ENCODE measurements around the gene NSMF. TPM values are rescaled to one million over a fixed set of nuclear protein-coding genes. Genes with fewer than 3 reads are reported as not detected.

Gene NSMF
- total RNA-seq, 2 donors from 2014 or later = 65.4 to 65.9 TPM

- Histone ChIP-seq H3K9me3 (no peaks in the 10 kb centered on the region), H3K27ac (no peak overlapping the region), H3K27me3 (no peaks in the 10 kb centered on the region), H3K36me3 (replicated peaks in 1 of 2; ENCODE audit: insufficient read depth in 1 of 2, low read depth in 2 of 2) (no peaks in the 10 kb centered on the region), H3K4me1 (no peaks in the 10 kb centered on the region), H3K4me3 (no peak overlapping the region)
- intact Hi-C loops (cut with DNase I) = no loop called here
- TF ChIP-seq POLR2A (IDR thresholded peaks at IDR 0.05) (no peak), CTCF (IDR thresholded peaks at IDR 0.05) (no peak)
- ATAC-seq (no peak), DNase-seq (no peak)
- 86 to 90% methylated on average over 7 of the region's 7 CpGs for WGBS, 2 donors
Observed at GRCh38 chr9:137504432-137504777, 45.3 kb upstream of the NSMF start.

DNA sequence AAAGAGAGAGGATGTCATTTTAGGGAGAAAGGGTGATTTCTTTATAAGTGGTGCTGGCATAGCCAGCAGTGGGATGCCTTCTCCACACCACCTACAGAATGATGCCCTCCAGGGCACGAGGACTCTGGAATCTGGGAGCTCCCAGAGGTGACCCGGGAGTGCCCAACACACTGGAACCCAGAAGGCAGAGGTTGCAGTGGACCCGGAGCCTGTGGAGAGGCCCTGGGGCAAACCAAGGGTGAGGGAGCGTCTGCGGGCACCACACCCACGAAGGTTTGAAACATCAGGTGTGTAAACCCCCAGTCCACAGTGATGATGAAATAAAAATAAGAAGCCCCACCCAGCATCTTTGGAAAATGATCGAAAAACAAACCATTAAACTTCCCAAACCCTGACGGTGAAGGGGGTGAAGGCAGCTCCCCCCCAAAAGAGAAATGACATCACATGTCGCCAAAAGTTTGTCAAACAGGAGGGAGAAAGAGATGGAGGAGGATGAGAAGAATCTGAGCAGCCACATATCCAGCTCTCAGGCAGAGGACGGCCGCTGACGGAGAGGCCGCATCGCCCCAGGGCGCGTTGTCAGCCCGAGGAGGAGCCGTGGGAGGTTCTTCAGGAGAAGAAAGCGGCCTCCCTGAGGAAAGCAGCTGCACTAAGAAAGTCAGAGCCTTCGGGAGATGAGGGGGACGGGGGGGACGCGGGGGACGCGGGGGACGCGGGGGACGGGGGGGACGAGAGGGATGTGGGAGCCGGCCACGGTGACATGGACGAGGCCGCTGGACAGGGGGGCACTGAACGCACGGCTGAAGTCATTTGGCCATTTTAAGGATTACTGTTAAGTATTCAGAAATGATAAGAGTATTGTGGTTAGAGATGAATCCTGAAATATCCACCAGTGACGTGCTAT is 43.1 kb upstream of the NSMF start:
- 91% methylated on average over 33 to 34 of the region's 36 CpGs for WGBS, 2 donors
- H3K9me3 ChIP-seq = no peaks in the 10 kb centered on the region
- ATAC-seq = no peak
- TF ChIP-seq POLR2A (IDR thresholded peaks at IDR 0.05) = no peak
- no peak for TF ChIP-seq CTCF (IDR thresholded peaks at IDR 0.05)
- H3K4me3 ChIP-seq = no peak overlapping the region
- no peaks in the 10 kb centered on the region for H3K4me1 ChIP-seq
- no peaks in the 10 kb centered on the region for H3K27me3 ChIP-seq
- H3K36me3 ChIP-seq (replicated peaks in 1 of 2; ENCODE audit: insufficient read depth in 1 of 2, low read depth in 2 of 2) = peaks cover 0 to 2% of the 10 kb centered on the region in 2 donors
- no peak for DNase-seq
- intact Hi-C loops (cut with DNase I) = no loop called here
- H3K27ac ChIP-seq = no peak overlapping the region

GRCh38 chr9:137501457-137501856 is 42.3 kb upstream of the NSMF start:
- Histone ChIP-seq H3K4me3 (no peak overlapping the region), H3K27ac (no peak overlapping the region), H3K4me1 (no peaks in the 10 kb centered on the region), H3K36me3 (replicated peaks in 1 of 2; ENCODE audit: insufficient read depth in 1 of 2, low read depth in 2 of 2) (peaks cover 0 to 2% of the 10 kb centered on the region in 2 donors), H3K9me3 (no peaks in the 10 kb centered on the region), H3K27me3 (no peaks in the 10 kb centered on the region)
- ATAC-seq (no peak), DNase-seq (no peak)
- WGBS, 2 donors = 81 to 82% methylated on average over 9 to 11 of the region's 12 CpGs
- intact Hi-C loops (cut with DNase I) = no loop called here
- TF ChIP-seq CTCF (IDR thresholded peaks at IDR 0.05) = no peak

GRCh38 chr9:137500666-137501397 is 41.7 kb upstream of the NSMF start:
- WGBS, 2 donors = 89 to 96% methylated on average over 34 to 42 of the region's 45 CpGs
- no peak for DNase-seq
- Histone ChIP-seq H3K4me3 (no peak overlapping the region), H3K36me3 (replicated peaks in 1 of 2; ENCODE audit: insufficient read depth in 1 of 2, low read depth in 2 of 2) (peaks cover 0 to 2% of the 10 kb centered on the region in 2 donors), H3K4me1 (no peaks in the 10 kb centered on the region), H3K27ac (no peak overlapping the region), H3K9me3 (no peaks in the 10 kb centered on the region), H3K27me3 (no peaks in the 10 kb centered on the region)
- TF ChIP-seq CTCF (IDR thresholded peaks at IDR 0.05) (no peak), POLR2A (IDR thresholded peaks at IDR 0.05) (no peak)
- no peak for ATAC-seq
- intact Hi-C loops (cut with DNase I) = no loop called here

Measured in body of pancreas (tissue), 4 donors.